Hematopoietic multipotent progenitor cell treated with erythropoietin and hydrocortisone succinate and interleukin-3 and kit ligand, for 17 days (in vitro differentiated cells): ENCODE data around the gene ALK.
"Not testable (repeated sequence)": the region's sequence is repeated elsewhere in the genome, so short reads cannot be mapped to it uniquely, and the experiment has no call there.

Source experiments
- DNase-seq: peaks from one replicate; pipeline ENCODE4 v3.0.0-alpha.2; 2015; ENCODE audit warnings: low spot score

ALK gene

DNA sequence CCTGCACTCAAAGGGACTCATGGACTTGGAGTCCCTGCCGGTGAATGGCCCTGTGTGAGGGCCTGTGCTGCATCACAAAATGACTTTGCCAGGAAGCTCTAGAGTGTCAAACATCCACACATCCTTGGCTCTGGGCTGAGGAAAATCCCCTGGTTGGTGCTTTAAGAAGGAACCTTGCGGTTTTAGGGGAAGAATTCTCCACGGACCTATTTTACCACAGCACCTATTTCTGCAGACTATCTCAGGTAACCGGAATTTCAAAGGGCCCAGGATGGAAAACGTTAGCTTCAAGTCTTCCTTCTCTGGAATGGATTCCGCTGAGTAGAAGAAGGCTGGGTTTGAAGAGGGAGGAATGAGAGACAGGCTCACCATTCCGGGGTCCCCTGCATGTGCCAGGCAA is 166.2 kb downstream of the ALK start:
- DNase-seq: no peak

- no peak for DNase-seq
These were observed 167.5 kb downstream of the ALK start for GRCh38 chr2:29753671-29754444.

DNA sequence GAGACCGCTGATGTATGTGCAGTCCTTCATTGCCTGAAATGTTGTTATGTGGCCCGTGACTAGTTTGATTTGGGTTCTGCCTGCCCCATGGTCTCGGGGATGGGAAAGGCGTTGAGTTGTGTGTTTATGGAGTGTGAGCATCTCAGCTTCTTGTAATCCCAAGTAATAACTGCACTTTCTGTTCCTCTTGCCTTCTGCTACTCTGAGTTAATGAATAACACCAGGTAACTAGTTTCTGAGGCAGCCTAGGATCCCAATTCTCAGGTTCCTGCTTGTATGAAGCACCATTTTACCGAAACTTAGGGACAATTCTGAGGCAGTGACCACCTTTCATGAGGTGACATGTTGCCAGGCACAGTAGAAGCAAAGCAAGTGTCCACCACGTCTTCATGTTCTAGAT is 170.0 kb downstream of the ALK start:
- no peak for DNase-seq

DNA sequence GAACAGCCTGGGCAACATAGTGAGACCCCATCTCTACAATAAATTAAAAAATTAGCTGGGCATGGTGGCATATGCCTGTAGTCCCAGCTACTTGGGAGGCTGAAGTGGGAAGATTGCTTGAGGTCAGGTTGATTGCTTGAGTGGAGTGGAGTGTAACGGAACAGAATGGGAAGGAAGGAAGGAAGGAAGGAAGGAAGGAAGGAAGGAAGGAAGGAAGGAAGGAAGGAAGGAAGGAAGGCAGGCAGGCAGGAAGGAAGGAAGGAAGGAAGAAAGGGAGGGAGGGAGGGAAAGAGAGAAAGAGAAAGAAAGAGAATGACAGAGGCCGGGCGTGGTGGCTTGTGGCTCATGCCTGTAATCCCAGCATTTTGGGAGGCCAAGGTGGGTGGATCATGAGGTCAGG is 170.9 kb downstream of the ALK start:
- DNase-seq: not testable (repeated sequence)

DNA sequence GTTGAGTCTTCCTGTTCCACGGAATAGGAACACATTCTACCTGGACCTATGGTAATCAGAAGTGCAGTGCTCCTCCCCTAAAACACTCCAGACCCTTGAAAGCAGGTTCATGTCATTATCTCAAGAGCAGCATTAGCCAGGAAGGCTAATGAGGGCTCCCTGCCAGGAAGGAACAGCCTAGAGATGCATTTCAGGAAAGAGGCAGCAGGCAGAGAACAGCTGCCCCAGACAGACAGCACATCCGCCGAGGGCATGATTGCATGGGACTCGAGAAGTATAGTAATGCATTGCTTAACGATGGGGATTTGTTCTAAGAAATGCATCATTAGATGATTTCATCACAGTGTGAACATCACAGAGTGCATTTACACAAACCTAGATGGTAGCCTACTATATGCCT is 171.5 kb downstream of the ALK start:
- no peak for DNase-seq

GRCh38 chr2:29749041-29749440 is 172.3 kb downstream of the ALK start:
- DNase-seq: no peak

DNA sequence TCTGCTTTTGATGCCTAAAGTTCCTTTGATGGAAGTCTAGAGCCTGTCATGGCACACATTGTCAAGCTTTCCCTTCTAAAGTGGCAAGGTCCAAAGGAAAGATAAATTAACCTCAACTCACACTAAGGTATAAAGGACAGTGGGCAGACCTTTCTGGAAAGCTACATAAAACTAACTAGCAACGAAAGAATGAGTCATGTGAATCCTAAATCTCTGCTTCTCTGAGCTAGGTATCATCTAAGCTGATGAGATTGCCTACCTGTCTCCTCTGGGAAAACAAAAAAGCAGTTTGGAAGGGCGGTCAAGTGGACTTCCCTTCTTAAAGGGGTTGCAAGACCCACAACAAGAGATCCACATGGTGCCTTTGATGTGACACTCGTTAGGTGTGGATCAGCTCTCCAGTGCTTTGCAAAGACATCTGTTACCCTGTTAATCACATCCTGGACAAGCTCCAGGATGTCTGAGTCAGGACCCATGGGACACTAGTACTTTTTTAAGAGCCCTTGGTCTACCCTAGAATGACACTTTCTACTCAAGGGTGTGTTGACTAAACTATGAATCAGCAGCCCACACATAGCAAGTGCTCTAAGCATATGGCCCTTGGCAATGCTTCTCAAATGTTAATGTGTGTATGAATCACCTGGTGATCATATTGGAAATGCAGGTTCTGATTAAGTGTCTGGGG is 173.5 kb downstream of the ALK start:
- no peak for DNase-seq

DNA sequence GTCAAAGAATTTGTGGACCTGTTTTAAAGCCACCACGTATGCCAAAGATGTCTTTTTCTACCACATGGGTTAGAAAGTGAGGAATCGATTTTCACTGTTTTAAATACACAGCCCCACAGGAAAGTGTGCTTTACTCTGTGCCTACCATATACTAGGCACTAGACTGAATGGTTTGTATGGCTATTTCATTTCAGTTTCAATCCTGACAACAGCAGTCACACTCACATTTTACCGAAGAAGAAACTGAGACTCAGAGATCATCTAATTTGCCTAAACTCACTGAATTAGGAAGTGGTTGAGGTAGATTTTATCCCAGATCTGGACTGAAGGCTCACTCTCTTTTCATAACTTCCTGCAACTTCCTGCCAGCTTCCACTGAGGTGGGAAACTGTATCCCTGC is 176.4 kb downstream of the ALK start:
- DNase-seq: no peak

DNA sequence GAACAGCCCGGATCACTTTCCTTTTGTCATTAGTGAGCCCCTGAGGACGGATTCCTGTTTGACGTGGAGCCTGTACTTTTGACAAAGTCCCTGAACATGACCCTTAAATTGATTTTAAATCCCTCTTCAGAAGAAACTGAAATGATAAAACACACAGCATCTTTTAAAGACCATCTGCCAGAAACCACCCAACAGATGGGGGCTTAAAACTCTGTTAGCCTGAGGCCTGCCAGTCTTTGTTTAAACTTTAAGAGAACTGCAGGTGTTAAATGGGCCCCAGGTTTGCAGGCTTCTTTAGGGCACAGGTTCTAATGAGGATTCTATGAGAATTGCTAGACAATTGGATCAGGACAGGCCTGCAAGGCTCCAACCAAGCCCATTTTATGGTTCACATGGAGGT is 177.9 kb downstream of the ALK start:
- no peak for DNase-seq

DNA sequence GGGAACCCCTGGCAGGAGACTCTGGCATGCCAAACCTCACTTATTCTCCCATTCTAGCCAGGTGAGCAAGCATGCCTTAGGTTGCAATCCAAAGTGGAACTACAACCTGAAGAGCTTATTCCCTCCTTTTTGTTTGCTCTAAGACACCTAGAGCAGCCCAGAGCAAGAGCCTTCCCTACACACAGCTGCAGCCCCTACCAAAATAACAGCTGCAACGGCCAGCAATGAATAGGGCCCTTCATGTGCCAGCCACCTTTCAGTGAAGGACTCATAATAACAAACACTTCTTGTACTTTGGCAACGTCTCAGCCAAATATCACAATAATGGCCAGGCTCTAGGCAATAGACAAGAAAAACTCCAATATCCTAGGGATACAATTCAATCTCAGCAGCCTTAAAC is 178.7 kb downstream of the ALK start:
- DNase-seq: no peak

GRCh38 chr2:29741132-29741531 is 180.3 kb downstream of the ALK start:
- DNase-seq: no peak

DNA sequence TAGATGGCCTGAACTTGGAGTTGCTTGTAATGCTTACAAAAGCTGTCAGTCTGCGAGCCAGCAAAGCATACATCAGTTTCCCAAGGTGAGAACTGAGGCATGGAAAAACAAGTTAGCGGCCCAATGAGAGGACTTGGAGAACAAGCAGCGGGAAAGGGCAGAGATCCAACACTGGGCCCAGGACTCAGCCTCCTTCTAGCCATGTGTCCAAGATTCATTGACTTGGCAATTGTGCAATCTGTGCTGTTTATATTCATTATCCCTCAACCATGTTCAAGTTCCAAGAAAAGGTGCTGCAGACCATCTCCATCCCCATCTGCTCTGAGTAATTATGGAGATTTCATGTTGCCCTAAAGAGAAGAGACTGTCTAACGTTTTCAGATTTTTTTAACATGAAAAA is 187.4 kb downstream of the ALK start:
- DNase-seq: no peak

GRCh38 chr2:29733213-29733612 is 188.2 kb downstream of the ALK start:
- no peak for DNase-seq

GRCh38 chr2:29731948-29732347 is 189.4 kb downstream of the ALK start:
- no peak for DNase-seq

- DNase-seq: no peak
These were observed 191.5 kb downstream of the ALK start for GRCh38 chr2:29729932-29730331.

- no peak for DNase-seq
These were observed 192.0 kb downstream of the ALK start for GRCh38 chr2:29729401-29729800.

DNA sequence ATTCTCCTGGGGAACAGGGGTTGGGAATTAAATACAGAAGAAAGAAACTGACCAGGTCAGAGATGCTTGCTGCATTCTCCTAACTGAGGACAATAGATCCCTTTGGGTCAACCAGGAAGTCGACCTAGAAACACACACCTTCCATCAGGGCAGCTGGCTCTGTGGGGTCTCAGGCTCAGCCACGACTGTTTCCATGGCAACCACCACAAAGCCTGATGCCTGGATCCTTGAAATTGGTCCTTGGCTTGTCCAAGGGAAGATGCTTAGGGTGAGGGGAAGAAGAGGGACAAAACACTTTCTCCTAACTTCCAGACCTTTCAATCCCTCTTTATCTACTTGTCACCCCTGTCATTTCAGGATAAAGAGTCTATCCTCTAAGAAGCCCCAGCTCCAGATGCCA is 194.4 kb downstream of the ALK start:
- no peak for DNase-seq

- DNase-seq: no peak
These were observed 195.8 kb downstream of the ALK start for GRCh38 chr2:29725610-29726009.

DNA sequence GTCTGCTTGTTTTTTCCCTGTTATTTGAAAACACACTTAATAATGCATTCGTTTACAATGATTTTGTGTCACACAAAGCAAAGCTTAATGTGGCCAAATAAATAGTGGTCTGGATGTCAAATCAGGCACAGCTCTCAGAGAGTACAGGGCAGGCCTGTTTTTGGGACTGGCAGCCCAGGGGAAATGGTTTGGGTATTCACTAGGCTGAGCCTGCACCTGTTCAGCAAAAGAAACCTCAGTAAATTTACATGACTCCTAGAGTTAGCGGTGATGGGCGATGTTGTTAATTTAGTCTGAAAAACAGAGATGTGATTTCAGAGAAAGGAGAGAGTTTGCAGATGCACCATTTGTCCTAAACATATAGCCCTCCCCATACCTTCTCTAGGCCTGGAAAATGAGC is 197.1 kb downstream of the ALK start:
- no peak for DNase-seq

DNA sequence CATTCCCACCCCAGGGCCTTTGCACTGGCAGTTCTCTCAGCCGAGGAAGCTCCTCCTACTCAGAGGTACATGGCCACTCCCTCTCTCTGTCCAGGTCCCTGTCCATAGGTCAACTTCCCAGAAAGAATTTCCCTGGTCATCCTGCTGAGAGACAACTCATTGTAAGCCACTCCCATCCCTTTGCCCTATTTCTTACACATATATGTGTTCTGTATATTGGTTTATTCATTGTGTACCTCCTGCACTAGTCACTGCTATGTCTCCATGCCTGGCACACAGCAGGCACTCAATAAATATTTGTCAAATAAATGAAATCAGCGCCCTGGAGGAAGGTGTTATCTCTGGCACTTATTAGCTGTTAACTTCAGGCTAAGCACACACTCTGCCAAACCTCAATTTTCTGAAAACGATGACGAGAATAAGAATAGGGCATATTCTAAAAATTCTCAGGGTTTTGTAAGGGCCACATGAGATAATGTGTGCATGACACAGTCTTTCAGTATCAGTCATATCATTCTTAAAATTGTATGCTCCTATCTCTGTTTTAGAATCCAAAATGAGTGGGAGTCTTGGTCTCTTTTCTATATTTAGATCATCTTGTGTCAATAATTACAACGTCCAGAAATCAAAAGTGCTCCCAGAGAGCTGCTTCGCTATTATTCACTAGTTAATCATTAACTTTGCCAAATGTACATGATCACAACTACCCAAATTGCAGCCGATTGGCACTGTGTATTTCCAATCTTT is 198.0 kb downstream of the ALK start:
- no peak for DNase-seq

GRCh38 chr2:29719639-29720038 is 201.7 kb downstream of the ALK start:
- DNase-seq: no peak

GRCh38 chr2:29718076-29718686 is 203.2 kb downstream of the ALK start:
- no peak for DNase-seq

DNA sequence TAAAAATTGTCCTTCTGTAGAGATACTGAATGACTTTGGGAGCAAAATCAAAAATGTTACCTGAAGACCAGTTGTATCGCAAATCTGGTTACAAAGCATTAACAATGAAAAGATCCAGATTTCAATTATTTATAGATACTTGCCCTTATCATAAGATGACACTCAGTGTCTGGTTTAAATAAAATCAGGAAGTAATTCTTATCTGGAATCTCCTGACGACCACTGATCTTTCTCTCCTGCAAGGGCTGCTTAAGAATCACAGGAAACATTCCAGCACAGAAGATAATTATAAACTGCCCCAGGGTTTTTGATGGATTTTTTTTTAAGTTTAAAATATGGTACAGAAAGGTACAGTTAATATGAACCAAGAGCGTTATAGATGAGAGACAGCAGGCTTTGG is 205.7 kb downstream of the ALK start:
- no peak for DNase-seq
